DOHH2 (cell line): Measurements from ENCODE around the gene NELFA.

Experiments used
- H3F3A ChIP-seq: fragments of 200-600 bp; sonication (generic), shearing (Covaris generic); 2 replicates; pipeline ENCODE4 v1.6.0; 2016; ENCODE audit warnings: antibody characterized with exemption, mild to moderate bottlenecking; ENCODE audit not compliant: control insufficient read depth, insufficient read depth
- H3K27ac ChIP-seq: fragments of 200-600 bp; sonication (generic); 2 replicates; pipeline ENCODE4 v1.5.1; 2014; ENCODE audit warnings: low read depth, mild to moderate bottlenecking, low read length, moderate library complexity
- H3K27me3 ChIP-seq: fragments of 200-600 bp; sonication (generic); 2 replicates; pipeline ENCODE4 v1.6.1; 2014; ENCODE audit warnings: mild to moderate bottlenecking, low read length, mixed read lengths; ENCODE audit not compliant: control insufficient read depth
- H3K36me3 ChIP-seq: fragments of 200-600 bp; sonication (generic); 2 replicates; pipeline ENCODE4 v1.6.1; 2014; ENCODE audit warnings: mild to moderate bottlenecking, low read length, moderate library complexity, mixed read lengths; ENCODE audit not compliant: control insufficient read depth
- H3K4me1 ChIP-seq: fragments of 200-600 bp; sonication (generic); 2 replicates; pipeline ENCODE4 v1.6.1; 2014; ENCODE audit warnings: mild to moderate bottlenecking, low read length, mixed read lengths; ENCODE audit not compliant: control insufficient read depth
- H3K4me2 ChIP-seq: fragments of 200-600 bp; sonication (generic); 2 replicates; pipeline ENCODE4 v1.6.0; 2014; ENCODE audit warnings: mild to moderate bottlenecking, low read length, moderate library complexity
- H3K4me3 ChIP-seq: fragments of 200-600 bp; sonication (generic); 2 replicates; pipeline ENCODE4 v1.5.1; 2014; ENCODE audit warnings: mild to moderate bottlenecking, low read length, mixed read lengths
- H3K79me2 ChIP-seq: fragments of 200-600 bp; sonication (generic); 2 replicates; pipeline ENCODE4 v1.6.1; 2014; ENCODE audit warnings: mild to moderate bottlenecking, low read length, mixed read lengths; ENCODE audit not compliant: control insufficient read depth
- H3K9me2 ChIP-seq: fragments of 200-600 bp; sonication (generic); replicated peaks from 2 replicates; pipeline ENCODE4 v1.6.1; 2014; ENCODE audit warnings: mild to moderate bottlenecking, low read length, mixed read lengths; ENCODE audit not compliant: control insufficient read depth
- H3K9me3 ChIP-seq: fragments of 200-600 bp; sonication (generic); 2 replicates; pipeline ENCODE4 v1.6.1; 2014; ENCODE audit warnings: antibody characterized with exemption, low read length, mixed read lengths; ENCODE audit not compliant: control insufficient read depth, insufficient read depth
- H4K20me1 ChIP-seq: fragments of 200-600 bp; sonication (generic); 2 replicates; pipeline ENCODE4 v1.6.0; 2014; ENCODE audit warnings: low read depth, mild to moderate bottlenecking, antibody characterized with exemption, low read length, moderate library complexity; ENCODE audit not compliant: control insufficient read depth, insufficient read depth
- CTCF ChIP-seq: fragments of 200-600 bp; sonication (generic); IDR thresholded peaks from one replicate; pipeline ENCODE4 v1.5.1; 2014; ENCODE audit warnings: antibody characterized with exemption, mild to moderate bottlenecking, low read depth, low read length; ENCODE audit not compliant: poor library complexity, severe bottlenecking
- EZH2phosphoT487 ChIP-seq: fragments of 200-600 bp; sonication (generic); IDR thresholded peaks from 2 replicates; pipeline ENCODE4 v1.6.1; 2017; ENCODE audit warnings: borderline replicate concordance, mild to moderate bottlenecking, antibody characterized with exemption, low read length, moderate library complexity, mixed read lengths

Gene NELFA

GRCh38 chr4:1959104-1959384 is 49.7 kb downstream of the NELFA start:
- H3K9me3 ChIP-seq, result no peaks in the 10 kb centered on the region
- no peaks in the 10 kb centered on the region for H4K20me1 ChIP-seq
- H3F3A ChIP-seq, result no peaks in the 10 kb centered on the region
- H3K27me3 ChIP-seq, result no peaks in the 10 kb centered on the region
- no peak overlapping the region for H3K4me3 ChIP-seq
- H3K9me2 ChIP-seq, result no peaks in the 10 kb centered on the region
- no peak for TF ChIP-seq CTCF
- H3K27ac ChIP-seq, result no peak overlapping the region
- H3K79me2 ChIP-seq, result peaks cover 1% of the 10 kb centered on the region; the same call in 1 of the 2 replicates
- H3K36me3 ChIP-seq, result peaks cover 97% of the 10 kb centered on the region
- no peak overlapping the region for H3K4me2 ChIP-seq
- no peaks in the 10 kb centered on the region for H3K4me1 ChIP-seq

- no peaks in the 10 kb centered on the region for H3K4me1 ChIP-seq
- H3K27ac ChIP-seq, result no peak overlapping the region
- H4K20me1 ChIP-seq, result no peaks in the 10 kb centered on the region
- no peaks in the 10 kb centered on the region for H3K9me3 ChIP-seq
- H3F3A ChIP-seq, result no peaks in the 10 kb centered on the region
- no peaks in the 10 kb centered on the region for H3K27me3 ChIP-seq
- no peak for TF ChIP-seq CTCF
- H3K4me2 ChIP-seq, result no peak overlapping the region
- H3K79me2 ChIP-seq, result no peaks in the 10 kb centered on the region; the same call in 1 of the 2 replicates
- no peak overlapping the region for H3K4me3 ChIP-seq
- H3K9me2 ChIP-seq, result no peaks in the 10 kb centered on the region
- peaks cover 94% of the 10 kb centered on the region for H3K36me3 ChIP-seq
Observed at GRCh38 chr4:1958276-1959103, 50.3 kb downstream of the NELFA start.

GRCh38 chr4:1956631-1957030 is 52.1 kb downstream of the NELFA start:
- TF ChIP-seq EZH2phosphoT487, result no peak
- TF ChIP-seq CTCF, result no peak
- Histone ChIP-seq H3F3A (no peaks in the 10 kb centered on the region), H3K9me3 (no peaks in the 10 kb centered on the region), H3K4me3 (no peak overlapping the region), H4K20me1 (no peaks in the 10 kb centered on the region), H3K9me2 (no peaks in the 10 kb centered on the region), H3K27me3 (no peaks in the 10 kb centered on the region), H3K79me2 (peaks cover 2% of the 10 kb centered on the region; the same call in 1 of the 2 replicates), H3K27ac (no peak overlapping the region), H3K36me3 (peaks cover 94% of the 10 kb centered on the region), H3K4me1 (no peaks in the 10 kb centered on the region), H3K4me2 (no peak overlapping the region)
